GM23338 (cell line): ENCODE data around the gene LRRFIP2. TPM values are rescaled to one million over a fixed set of nuclear protein-coding genes. Genes with fewer than 3 reads are reported as not detected.

ENCODE experiments used
- ATAC-seq: fragments of 200-7000 bp; cut with Tn5 transposase; 3 replicates; pipeline ENCODE4 v1.9.1; 2020
- DNase-seq: peaks from one replicate; pipeline ENCODE4 v3.0.0-alpha.2; 2015; ENCODE audit warnings: low spot score
- H2AFZ ChIP-seq: fragments of 200-600 bp; sonication (generic); 2 replicates; pipeline ENCODE4 v1.8.0; 2016; ENCODE audit warnings: antibody characterized with exemption, mild to moderate bottlenecking, moderate library complexity
- H3F3A ChIP-seq: fragments of 200-600 bp; sonication (generic); replicated peaks from 2 replicates; pipeline ENCODE4 v1.8.0; 2017; ENCODE audit warnings: antibody characterized with exemption, mixed run types, low read depth
- H3K27ac ChIP-seq: fragments of 200-600 bp; sonication (generic); 2 replicates; pipeline ENCODE4 v1.6.1; 2016; ENCODE audit warnings: low read depth
- H3K27me3 ChIP-seq: fragments of 200-600 bp; sonication (generic); 2 replicates; pipeline ENCODE4 v1.8.0; 2016; ENCODE audit warnings: mild to moderate bottlenecking, mixed run types, moderate library complexity; ENCODE audit not compliant: insufficient read depth
- H3K36me3 ChIP-seq: fragments of 200-600 bp; sonication (generic); 2 replicates; pipeline ENCODE4 v1.8.0; 2016; ENCODE audit warnings: mild to moderate bottlenecking; ENCODE audit not compliant: insufficient read depth
- H3K4me1 ChIP-seq: fragments of 200-600 bp; sonication (generic); 2 replicates; pipeline ENCODE4 v1.8.0; 2016; ENCODE audit warnings: mild to moderate bottlenecking, moderate library complexity; ENCODE audit not compliant: insufficient read depth
- H3K4me2 ChIP-seq: fragments of 200-600 bp; sonication (generic); 2 replicates; pipeline ENCODE4 v1.7.1; 2017; ENCODE audit warnings: mixed run types
- H3K4me3 ChIP-seq: fragments of 200-600 bp; sonication (generic); 2 replicates; pipeline ENCODE4 v1.6.1; 2016; ENCODE audit warnings: mixed run types
- H3K79me2 ChIP-seq: fragments of 200-600 bp; sonication (generic); replicated peaks from 2 replicates; pipeline ENCODE4 v1.8.0; 2017; ENCODE audit warnings: mild to moderate bottlenecking; ENCODE audit not compliant: insufficient read depth
- H3K9me2 ChIP-seq: fragments of 200-600 bp; sonication (generic); 2 replicates; pipeline ENCODE4 v1.8.0; 2017; ENCODE audit not compliant: insufficient read depth
- H4K20me1 ChIP-seq: fragments of 200-600 bp; sonication (generic); replicated peaks from 2 replicates; pipeline ENCODE4 v1.8.0; 2017; ENCODE audit warnings: mild to moderate bottlenecking; ENCODE audit not compliant: insufficient read depth
- H3K27ac Mint-ChIP-seq: 2 replicates; pipeline ENCODE4 v1.8.0; 2020; ENCODE audit warnings: inconsistent platforms, mild to moderate bottlenecking, moderate library complexity, mixed read lengths
- H3K27me3 Mint-ChIP-seq: 3 replicates; pipeline ENCODE4 v1.8.0; 2022; ENCODE audit warnings: low read depth, mild to moderate bottlenecking, moderate library complexity, mixed read lengths, inconsistent platforms; ENCODE audit not compliant: insufficient read depth, poor library complexity
- H3K36me3 Mint-ChIP-seq: 3 replicates; pipeline ENCODE4 v1.8.0; 2021; ENCODE audit warnings: low read depth, mild to moderate bottlenecking, inconsistent platforms, moderate library complexity, mixed read lengths
- H3K4me1 Mint-ChIP-seq: 3 replicates; pipeline ENCODE4 v1.8.0; 2020; ENCODE audit warnings: mild to moderate bottlenecking, inconsistent platforms, mixed read lengths
- H3K4me3 Mint-ChIP-seq: 3 replicates; pipeline ENCODE4 v1.8.0; 2021; ENCODE audit warnings: moderate library complexity, mild to moderate bottlenecking, inconsistent platforms, mixed read lengths
- H3K9me3 Mint-ChIP-seq: 3 replicates; pipeline ENCODE4 v1.8.0; 2020; ENCODE audit warnings: moderate library complexity, mild to moderate bottlenecking, inconsistent platforms, mixed read lengths
- CREB1 ChIP-seq: fragments of 250-450 bp; sonication (Bioruptor Pico); IDR thresholded peaks from 2 replicates; pipeline ENCODE4 v1.5.0; 2020; ENCODE audit warnings: low read depth, mild to moderate bottlenecking, moderate library complexity
- EZH2 ChIP-seq: fragments of 200-600 bp; sonication (generic); IDR thresholded peaks from one replicate; pipeline ENCODE4 v1.8.0; 2017; ENCODE audit warnings: antibody characterized with exemption, mild to moderate bottlenecking, low read depth; ENCODE audit not compliant: unreplicated experiment
- EZH2phosphoT487 ChIP-seq: fragments of 200-600 bp; sonication (generic); IDR thresholded peaks from one replicate; pipeline ENCODE4 v1.8.1; 2018; ENCODE audit warnings: antibody characterized with exemption; ENCODE audit not compliant: unreplicated experiment
- NANOG ChIP-seq: IDR thresholded peaks from 2 replicates; pipeline ENCODE4 v1.6.1; 2016; ENCODE audit warnings: antibody characterized with exemption, borderline replicate concordance
- POLR2AphosphoS5 ChIP-seq: IDR thresholded peaks from 2 replicates; pipeline ENCODE4 v1.6.1; 2016; ENCODE audit warnings: antibody characterized with exemption, low read depth
- polyA plus RNA-seq: library from polyadenylated mRNA; unstranded; fragments of >200 nt; fragmentation: Nextera tagmentation; extraction: Ambion mirVana; gene quantifications from 2 replicates; pipeline ENCODE4 v1.2.1, GENCODE V29; 2016
- total RNA-seq: library from RNA; depleted of rRNA; stranded (reverse); fragments of >200 nt; shearing (Covaris generic); gene quantifications from 2 replicates; pipeline ENCODE4 v1.2.3, GENCODE V29; 2014
- TF ChIP-seq, protein P1 (sequence below): fragments of 250-450 bp; sonication (Bioruptor Pico); IDR thresholded peaks from 2 replicates; pipeline ENCODE4 v1.5.0; 2020; ENCODE audit warnings: mild to moderate bottlenecking, moderate library complexity
- TF ChIP-seq, protein P2 (sequence below): IDR thresholded peaks from one replicate; pipeline ENCODE4 v1.6.1; 2018; ENCODE audit warnings: antibody characterized with exemption; ENCODE audit not compliant: unreplicated experiment

The LRRFIP2 gene
- total and polyA plus RNA-seq, 2 experiments from 2014 or later: 20.3 to 29.0 TPM

DNA sequence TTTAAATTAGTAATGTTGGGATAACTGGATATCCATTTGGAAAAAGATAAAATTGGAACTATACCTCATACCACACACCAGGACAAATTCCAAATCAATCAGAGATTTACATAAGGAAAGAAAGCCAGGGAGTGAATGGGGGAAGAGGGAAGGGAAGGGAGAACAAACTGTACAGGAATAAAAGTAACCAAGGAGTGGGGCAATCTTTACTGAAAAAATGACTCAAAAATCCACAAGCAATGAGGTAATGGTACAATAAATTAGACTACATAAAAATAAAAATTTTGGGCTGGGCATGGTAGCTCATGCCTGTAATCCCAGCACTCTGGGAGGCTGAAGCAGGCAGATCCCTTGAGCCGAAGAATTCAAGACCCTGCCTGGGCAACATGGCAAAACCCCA is 98.4 kb downstream of the LRRFIP2 start (continued):
- TF ChIP-seq, protein P1, sequence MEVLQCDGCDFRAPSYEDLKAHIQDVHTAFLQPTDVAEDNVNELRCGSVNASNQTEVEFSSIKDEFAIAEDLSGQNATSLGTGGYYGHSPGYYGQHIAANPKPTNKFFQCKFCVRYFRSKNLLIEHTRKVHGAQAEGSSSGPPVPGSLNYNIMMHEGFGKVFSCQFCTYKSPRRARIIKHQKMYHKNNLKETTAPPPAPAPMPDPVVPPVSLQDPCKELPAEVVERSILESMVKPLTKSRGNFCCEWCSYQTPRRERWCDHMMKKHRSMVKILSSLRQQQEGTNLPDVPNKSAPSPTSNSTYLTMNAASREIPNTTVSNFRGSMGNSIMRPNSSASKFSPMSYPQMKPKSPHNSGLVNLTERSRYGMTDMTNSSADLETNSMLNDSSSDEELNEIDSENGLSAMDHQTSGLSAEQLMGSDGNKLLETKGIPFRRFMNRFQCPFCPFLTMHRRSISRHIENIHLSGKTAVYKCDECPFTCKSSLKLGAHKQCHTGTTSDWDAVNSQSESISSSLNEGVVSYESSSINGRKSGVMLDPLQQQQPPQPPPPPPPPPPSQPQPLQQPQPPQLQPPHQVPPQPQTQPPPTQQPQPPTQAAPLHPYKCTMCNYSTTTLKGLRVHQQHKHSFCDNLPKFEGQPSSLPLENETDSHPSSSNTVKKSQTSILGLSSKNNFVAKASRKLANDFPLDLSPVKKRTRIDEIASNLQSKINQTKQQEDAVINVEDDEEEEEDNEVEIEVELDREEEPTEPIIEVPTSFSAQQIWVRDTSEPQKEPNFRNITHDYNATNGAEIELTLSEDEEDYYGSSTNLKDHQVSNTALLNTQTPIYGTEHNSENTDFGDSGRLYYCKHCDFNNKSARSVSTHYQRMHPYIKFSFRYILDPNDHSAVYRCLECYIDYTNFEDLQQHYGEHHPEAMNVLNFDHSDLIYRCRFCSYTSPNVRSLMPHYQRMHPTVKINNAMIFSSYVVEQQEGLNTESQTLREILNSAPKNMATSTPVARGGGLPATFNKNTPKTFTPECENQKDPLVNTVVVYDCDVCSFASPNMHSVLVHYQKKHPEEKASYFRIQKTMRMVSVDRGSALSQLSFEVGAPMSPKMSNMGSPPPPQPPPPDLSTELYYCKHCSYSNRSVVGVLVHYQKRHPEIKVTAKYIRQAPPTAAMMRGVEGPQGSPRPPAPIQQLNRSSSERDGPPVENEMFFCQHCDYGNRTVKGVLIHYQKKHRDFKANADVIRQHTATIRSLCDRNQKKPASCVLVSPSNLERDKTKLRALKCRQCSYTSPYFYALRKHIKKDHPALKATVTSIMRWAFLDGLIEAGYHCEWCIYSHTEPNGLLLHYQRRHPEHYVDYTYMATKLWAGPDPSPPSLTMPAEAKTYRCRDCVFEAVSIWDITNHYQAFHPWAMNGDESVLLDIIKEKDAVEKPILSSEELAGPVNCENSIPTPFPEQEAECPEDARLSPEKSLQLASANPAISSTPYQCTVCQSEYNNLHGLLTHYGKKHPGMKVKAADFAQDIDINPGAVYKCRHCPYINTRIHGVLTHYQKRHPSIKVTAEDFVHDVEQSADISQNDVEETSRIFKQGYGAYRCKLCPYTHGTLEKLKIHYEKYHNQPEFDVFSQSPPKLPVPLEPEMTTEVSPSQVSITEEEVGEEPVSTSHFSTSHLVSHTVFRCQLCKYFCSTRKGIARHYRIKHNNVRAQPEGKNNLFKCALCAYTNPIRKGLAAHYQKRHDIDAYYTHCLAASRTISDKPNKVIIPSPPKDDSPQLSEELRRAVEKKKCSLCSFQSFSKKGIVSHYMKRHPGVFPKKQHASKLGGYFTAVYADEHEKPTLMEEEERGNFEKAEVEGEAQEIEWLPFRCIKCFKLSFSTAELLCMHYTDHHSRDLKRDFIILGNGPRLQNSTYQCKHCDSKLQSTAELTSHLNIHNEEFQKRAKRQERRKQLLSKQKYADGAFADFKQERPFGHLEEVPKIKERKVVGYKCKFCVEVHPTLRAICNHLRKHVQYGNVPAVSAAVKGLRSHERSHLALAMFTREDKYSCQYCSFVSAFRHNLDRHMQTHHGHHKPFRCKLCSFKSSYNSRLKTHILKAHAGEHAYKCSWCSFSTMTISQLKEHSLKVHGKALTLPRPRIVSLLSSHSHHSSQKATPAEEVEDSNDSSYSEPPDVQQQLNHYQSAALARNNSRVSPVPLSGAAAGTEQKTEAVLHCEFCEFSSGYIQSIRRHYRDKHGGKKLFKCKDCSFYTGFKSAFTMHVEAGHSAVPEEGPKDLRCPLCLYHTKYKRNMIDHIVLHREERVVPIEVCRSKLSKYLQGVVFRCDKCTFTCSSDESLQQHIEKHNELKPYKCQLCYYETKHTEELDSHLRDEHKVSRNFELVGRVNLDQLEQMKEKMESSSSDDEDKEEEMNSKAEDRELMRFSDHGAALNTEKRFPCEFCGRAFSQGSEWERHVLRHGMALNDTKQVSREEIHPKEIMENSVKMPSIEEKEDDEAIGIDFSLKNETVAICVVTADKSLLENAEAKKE (CRISPR knock-in tag): no peak
- TF ChIP-seq, protein P2, sequence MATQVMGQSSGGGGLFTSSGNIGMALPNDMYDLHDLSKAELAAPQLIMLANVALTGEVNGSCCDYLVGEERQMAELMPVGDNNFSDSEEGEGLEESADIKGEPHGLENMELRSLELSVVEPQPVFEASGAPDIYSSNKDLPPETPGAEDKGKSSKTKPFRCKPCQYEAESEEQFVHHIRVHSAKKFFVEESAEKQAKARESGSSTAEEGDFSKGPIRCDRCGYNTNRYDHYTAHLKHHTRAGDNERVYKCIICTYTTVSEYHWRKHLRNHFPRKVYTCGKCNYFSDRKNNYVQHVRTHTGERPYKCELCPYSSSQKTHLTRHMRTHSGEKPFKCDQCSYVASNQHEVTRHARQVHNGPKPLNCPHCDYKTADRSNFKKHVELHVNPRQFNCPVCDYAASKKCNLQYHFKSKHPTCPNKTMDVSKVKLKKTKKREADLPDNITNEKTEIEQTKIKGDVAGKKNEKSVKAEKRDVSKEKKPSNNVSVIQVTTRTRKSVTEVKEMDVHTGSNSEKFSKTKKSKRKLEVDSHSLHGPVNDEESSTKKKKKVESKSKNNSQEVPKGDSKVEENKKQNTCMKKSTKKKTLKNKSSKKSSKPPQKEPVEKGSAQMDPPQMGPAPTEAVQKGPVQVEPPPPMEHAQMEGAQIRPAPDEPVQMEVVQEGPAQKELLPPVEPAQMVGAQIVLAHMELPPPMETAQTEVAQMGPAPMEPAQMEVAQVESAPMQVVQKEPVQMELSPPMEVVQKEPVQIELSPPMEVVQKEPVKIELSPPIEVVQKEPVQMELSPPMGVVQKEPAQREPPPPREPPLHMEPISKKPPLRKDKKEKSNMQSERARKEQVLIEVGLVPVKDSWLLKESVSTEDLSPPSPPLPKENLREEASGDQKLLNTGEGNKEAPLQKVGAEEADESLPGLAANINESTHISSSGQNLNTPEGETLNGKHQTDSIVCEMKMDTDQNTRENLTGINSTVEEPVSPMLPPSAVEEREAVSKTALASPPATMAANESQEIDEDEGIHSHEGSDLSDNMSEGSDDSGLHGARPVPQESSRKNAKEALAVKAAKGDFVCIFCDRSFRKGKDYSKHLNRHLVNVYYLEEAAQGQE: no peak

DNA sequence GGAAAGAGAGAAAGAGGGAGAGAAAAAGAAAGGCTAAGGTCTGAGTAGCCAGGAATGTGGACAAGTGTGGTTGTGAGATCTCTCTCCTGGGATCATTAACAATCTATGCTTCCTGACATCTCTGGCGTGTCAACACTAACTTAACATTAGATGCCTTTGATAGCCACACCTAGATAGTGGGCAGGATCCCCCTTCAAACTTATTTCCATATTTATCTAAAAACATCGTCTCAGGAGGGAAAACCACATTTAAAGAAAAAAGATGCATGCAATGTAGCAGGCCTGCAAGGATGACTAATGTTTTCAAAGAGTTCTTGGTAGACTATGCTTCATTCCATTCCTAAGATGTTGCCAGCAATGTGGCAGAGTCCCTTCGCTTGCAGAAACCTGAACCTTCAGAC is 100.2 kb downstream of the LRRFIP2 start:
- no peak overlapping the region for H2AFZ ChIP-seq
- no peaks in the 10 kb centered on the region for H3F3A ChIP-seq
- no peaks in the 10 kb centered on the region for H3K27me3 ChIP-seq
- H3K9me2 ChIP-seq: no peaks in the 10 kb centered on the region
- H3K27me3 Mint-ChIP-seq: no peaks in the 10 kb centered on the region
- H3K4me3 Mint-ChIP-seq: no peak overlapping the region
- no peak overlapping the region for H3K27ac ChIP-seq
- no peaks in the 10 kb centered on the region for H4K20me1 ChIP-seq
- no peaks in the 10 kb centered on the region for H3K79me2 ChIP-seq
- ATAC-seq (no peak), DNase-seq (no peak)
- H3K36me3 ChIP-seq: no peaks in the 10 kb centered on the region
- no peak overlapping the region for H3K4me2 ChIP-seq
- H3K27ac Mint-ChIP-seq: no peak overlapping the region
- no peak overlapping the region for H3K4me3 ChIP-seq
- H3K4me1 ChIP-seq: no peaks in the 10 kb centered on the region
- no peaks in the 10 kb centered on the region for H3K9me3 Mint-ChIP-seq
- H3K4me1 Mint-ChIP-seq: no peaks in the 10 kb centered on the region
- peaks cover 5% of the 10 kb centered on the region; the same call in 1 of the 3 replicates for H3K36me3 Mint-ChIP-seq
- TF ChIP-seq CREB1 (CRISPR knock-in tag): no peak
- no peak for TF ChIP-seq NANOG
- no peak for TF ChIP-seq EZH2
- no peak for TF ChIP-seq EZH2phosphoT487
- TF ChIP-seq POLR2AphosphoS5: no peak
